BJ (cell line): Measurements from ENCODE around the gene SMAD1. TPM values are rescaled to one million over a fixed set of nuclear protein-coding genes. Genes with fewer than 3 reads are reported as not detected.

ENCODE experiments used
- CTCF ChIA-PET: fragments of 350-600 bp; formaldehyde crosslinking; extraction: SDS; loops from one replicate; lab custom pipeline; 2021; ENCODE audit warnings: antibody characterized with exemption, inconsistent platforms; lab: Yijun Ruan, JAX
- POLR2A ChIA-PET: fragments of 300-600 bp; sonication (Branson Sonifier 250); formaldehyde crosslinking; extraction: SDS; loops from one replicate; lab custom pipeline; 2021; ENCODE audit warnings: antibody characterized with exemption; lab: Charles Lee
- DNase-seq: peaks from one replicate; pipeline ENCODE4 v3.0.0-alpha.2; 2011; ENCODE audit warnings: low read depth
- H3K27me3 ChIP-seq: 2 replicates; pipeline ENCODE4 v1.6.0; 2011; ENCODE audit warnings: low read length; ENCODE audit not compliant: control insufficient read depth, insufficient read depth
- H3K36me3 ChIP-seq: 2 replicates; pipeline ENCODE4 v1.5.1; 2011; ENCODE audit warnings: low read length; ENCODE audit not compliant: control insufficient read depth, insufficient read depth
- H3K4me3 ChIP-seq: 2 replicates; pipeline ENCODE4 v1.5.1; 2011; ENCODE audit warnings: low read depth, mild to moderate bottlenecking, control low read depth, low read length
- CTCF ChIP-seq: IDR thresholded peaks from 2 replicates; pipeline ENCODE4 v1.5.1; 2011; ENCODE audit warnings: low read depth, mild to moderate bottlenecking, control low read depth, inconsistent platforms, low read length, moderate library complexity; ENCODE audit not compliant: insufficient read depth
- polyA plus RNA-seq: library from polyadenylated mRNA; depleted of rRNA; stranded (reverse); fragments of >200 nt; gene quantifications from 2 replicates; pipeline ENCODE4 v1.2.3, GENCODE V29; 2011

Gene SMAD1
- polyA plus RNA-seq, 1 experiment = 26.1 TPM

- POLR2A ChIA-PET = no interaction called here
- Histone ChIP-seq H3K4me3 (no peak overlapping the region), H3K36me3 (no peaks in the 10 kb centered on the region), H3K27me3 (no peaks in the 10 kb centered on the region)
- DNase-seq = no peak
- TF ChIP-seq CTCF = no peak
- CTCF ChIA-PET = no interaction called here
These were observed 16.8 kb downstream of the SMAD1 start for GRCh38 chr4:145498430-145498829.

GRCh38 chr4:145501051-145501660 is 19.5 kb downstream of the SMAD1 start:
- H3K4me3 ChIP-seq = no peak overlapping the region
- ChIA-PET POLR2A (no interaction called here), CTCF (no interaction called here)
- H3K36me3 ChIP-seq = no peaks in the 10 kb centered on the region
- TF ChIP-seq CTCF = no peak
- no peaks in the 10 kb centered on the region for H3K27me3 ChIP-seq
- no peak for DNase-seq

- CTCF ChIA-PET = no interaction called here
- TF ChIP-seq CTCF = no peak
- H3K36me3 ChIP-seq = no peaks in the 10 kb centered on the region
- DNase-seq = no peak
- H3K27me3 ChIP-seq = no peaks in the 10 kb centered on the region
- H3K4me3 ChIP-seq = no peak overlapping the region
- POLR2A ChIA-PET = no interaction called here
These were observed 21.2 kb downstream of the SMAD1 start for GRCh38 chr4:145502809-145503208.

GRCh38 chr4:145503486-145504072 is 21.9 kb downstream of the SMAD1 start:
- no peak for TF ChIP-seq CTCF
- H3K4me3 ChIP-seq = no peak overlapping the region
- no peaks in the 10 kb centered on the region for H3K27me3 ChIP-seq
- CTCF ChIA-PET = no interaction called here
- DNase-seq = no peak
- POLR2A ChIA-PET = no interaction called here
- H3K36me3 ChIP-seq = no peaks in the 10 kb centered on the region

GRCh38 chr4:145505995-145506394 is 24.3 kb downstream of the SMAD1 start:
- no peak for DNase-seq
- H3K4me3 ChIP-seq = no peak overlapping the region
- no peaks in the 10 kb centered on the region for H3K36me3 ChIP-seq
- ChIA-PET POLR2A (no interaction called here), CTCF (no interaction called here)
- TF ChIP-seq CTCF = no peak
- no peaks in the 10 kb centered on the region for H3K27me3 ChIP-seq
